Vagina (tissue), 2 donors: ENCODE data around the gene PPIC.

Experiments
- POLR2A ChIP-seq, 2 donors: fragments of 450-650 bp; IDR thresholded peaks; one replicate each; pipeline ENCODE4 v1.6.1; 2017; ENCODE audit warnings: antibody characterized with exemption in 2 of 2, mild to moderate bottlenecking in 2 of 2, moderate library complexity in 2 of 2
- POLR2AphosphoS5 ChIP-seq, 2 donors: sonication (generic); formaldehyde crosslinking; IDR thresholded peaks; one replicate each; pipeline ENCODE4 v1.9.0; 2017; ENCODE audit warnings: antibody characterized with exemption in 2 of 2, mild to moderate bottlenecking in 2 of 2, low read depth in 1 of 2; ENCODE audit not compliant: insufficient read depth in 1 of 2
- TF ChIP-seq, protein P1 (sequence below), 3 experiments: fragments of 450-650 bp in 2 of 3; fragments of 200-600 bp in 1 of 3; sonication (generic) in 1 of 3; IDR thresholded peaks; one replicate each; pipeline ENCODE4 v1.5.1; 2017 to 2019; ENCODE audit warnings: antibody characterized with exemption in 3 of 3, mild to moderate bottlenecking in 2 of 3, moderate library complexity in 2 of 3

DNA sequence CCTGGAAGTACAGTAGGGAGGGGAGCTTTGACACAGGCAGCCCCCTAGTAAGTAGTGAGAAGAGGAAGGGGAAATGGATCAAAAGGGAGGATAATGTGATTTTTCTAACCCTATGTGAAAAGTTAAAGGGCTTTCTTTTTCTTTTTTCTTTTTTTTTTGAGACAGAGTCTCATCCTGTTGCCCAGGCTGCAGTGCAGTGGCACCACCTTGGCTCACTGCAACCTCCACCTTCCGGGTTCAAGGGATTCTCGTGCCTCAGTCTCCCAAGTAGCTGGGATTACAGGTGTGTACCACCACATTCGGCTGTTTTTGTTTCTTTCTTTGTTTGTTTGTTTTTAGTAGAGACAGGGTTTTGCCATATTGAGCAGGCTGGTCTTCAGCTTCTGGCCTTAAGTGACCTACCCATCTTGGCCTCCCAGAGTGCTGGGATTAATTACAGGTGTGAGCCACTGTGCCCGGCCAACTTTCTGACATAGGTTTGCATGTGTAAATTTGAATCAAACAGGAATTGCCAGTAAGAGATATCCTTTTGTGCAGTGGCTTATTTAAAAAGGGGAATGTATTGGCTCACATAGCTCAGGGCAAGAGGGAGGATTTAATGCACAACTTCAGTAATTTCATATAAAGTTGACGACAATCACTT, 39.1 kb upstream of the PPIC start:
- TF ChIP-seq, protein P1, sequence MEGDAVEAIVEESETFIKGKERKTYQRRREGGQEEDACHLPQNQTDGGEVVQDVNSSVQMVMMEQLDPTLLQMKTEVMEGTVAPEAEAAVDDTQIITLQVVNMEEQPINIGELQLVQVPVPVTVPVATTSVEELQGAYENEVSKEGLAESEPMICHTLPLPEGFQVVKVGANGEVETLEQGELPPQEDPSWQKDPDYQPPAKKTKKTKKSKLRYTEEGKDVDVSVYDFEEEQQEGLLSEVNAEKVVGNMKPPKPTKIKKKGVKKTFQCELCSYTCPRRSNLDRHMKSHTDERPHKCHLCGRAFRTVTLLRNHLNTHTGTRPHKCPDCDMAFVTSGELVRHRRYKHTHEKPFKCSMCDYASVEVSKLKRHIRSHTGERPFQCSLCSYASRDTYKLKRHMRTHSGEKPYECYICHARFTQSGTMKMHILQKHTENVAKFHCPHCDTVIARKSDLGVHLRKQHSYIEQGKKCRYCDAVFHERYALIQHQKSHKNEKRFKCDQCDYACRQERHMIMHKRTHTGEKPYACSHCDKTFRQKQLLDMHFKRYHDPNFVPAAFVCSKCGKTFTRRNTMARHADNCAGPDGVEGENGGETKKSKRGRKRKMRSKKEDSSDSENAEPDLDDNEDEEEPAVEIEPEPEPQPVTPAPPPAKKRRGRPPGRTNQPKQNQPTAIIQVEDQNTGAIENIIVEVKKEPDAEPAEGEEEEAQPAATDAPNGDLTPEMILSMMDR (IDR thresholded peaks at IDR 0.05): no peak
- no peak for TF ChIP-seq POLR2A (IDR thresholded peaks at IDR 0.05)
- no peak for TF ChIP-seq POLR2AphosphoS5 (IDR thresholded peaks at IDR 0.05; ENCODE audit: insufficient read depth in 1 of 2, low read depth in 1 of 2)
